ENCODE data around the gene MYO1E.
"Not testable (repeated sequence)": the region's sequence is repeated elsewhere in the genome, so short reads cannot be mapped to it uniquely, and the experiment has no call there.

Gene MYO1E

DNA sequence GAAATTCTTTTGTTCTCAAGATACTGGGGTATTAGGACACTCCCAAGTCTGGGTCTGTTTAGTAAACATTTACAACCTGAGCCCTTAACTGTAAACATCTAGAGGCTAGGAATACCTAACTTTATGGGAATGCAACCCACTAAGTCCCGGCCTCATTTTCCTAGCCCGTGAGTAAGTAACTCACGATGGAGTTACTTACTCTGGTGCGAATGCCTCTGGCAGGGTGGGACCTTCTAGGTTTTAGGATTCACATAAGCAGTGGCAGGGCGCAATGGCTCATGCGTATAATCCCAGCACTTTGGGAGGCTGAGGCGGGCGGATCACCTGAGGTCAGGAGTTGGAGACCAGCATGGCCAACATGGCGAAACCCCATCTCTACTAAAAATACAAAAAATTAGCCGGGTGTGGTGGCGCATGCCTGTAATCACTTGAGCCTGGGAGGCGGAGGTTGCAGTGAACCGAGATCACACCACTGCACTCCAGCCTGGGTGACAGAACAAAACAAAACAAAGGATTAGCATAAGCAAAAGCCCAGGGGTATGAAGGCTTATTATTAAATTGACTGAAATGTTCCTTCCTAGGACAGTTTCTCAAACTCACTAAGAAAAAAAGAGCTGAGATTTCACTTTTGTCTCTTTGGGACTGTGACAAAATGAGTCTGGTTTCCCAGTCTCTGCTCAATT is 14.7 kb upstream of the MYO1E start:
- DNase-seq (ENCODE audit: low read depth in 2 of 2) = not testable (repeated sequence)

- no peak for DNase-seq (ENCODE audit: low read depth in 2 of 2)
Measured at GRCh38 chr15:59385171-59385570, 12.5 kb upstream of the MYO1E start.

DNA sequence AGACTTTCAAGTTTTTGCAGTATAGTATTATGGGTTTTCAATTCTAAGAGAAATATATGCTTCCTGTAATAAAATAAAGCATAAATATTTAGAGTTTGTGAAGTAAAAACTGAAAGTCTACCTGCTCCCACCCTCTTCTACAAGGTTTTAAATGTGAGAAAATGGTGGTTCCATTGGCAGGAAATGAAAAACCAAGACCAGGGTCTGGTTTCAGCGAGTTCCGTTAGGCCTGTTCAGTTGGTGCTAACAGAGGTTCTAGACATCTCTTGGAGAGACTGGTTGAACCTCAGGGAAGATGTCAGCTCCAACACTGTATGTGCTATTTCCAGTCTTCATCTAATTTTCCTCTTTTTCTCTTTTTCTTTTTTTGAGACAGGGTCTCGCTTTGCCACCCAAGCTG is 11.8 kb upstream of the MYO1E start:
- no peak for DNase-seq (ENCODE audit: low read depth in 2 of 2)

DNA sequence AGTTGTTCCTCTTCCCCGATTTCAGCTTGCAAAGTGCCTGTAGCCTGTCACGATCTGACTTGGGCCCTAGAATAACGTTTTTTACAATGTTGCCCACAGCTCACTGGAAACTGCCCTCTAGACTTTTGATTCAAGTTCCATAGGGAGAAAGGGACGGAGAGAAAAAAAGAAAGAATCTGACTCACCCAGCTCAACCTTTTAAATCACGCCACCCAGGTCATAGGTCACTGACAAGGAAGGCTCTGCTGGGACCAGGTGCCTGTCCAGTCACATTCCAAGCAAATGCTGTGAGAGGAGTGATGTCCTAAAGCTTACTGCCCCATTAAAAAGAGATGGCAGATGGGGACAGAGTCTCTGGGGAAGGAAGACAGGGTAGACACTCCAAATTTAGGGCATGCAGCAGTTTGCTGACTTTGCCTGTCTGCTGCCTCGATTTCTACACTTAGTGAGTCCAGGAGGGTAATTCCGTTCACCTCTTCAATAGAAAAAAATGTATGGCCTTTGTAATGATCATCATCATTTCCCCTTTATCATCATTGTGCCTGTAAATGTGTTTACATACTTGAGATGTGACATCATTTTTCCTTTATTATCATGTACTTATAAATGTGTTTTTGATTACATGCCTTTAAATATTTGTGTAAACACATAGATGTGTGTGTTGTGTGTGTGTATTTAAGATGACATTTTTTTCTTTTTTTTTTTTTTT is 8.4 kb upstream of the MYO1E start:
- DNase-seq (ENCODE audit: low read depth in 2 of 2) = no peak

DNA sequence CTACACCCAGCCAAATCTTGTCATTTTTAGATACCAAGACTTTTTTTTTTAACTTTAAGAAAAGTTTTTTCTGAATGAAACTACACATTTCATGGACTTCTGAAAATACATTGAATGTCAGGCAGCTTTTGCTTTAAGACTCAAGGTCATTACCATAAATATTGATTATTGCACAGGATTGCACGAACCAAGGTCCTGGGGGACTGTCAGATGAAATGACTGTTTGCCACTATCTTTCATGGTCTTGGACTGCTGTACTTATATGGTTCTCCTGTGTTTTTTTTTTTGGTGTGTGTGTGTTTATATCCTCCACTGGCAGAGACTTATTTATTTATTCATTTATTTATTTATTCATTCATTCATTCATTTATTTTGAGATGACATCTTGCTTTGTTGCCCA is 6.9 kb upstream of the MYO1E start:
- no peak for DNase-seq (ENCODE audit: low read depth in 2 of 2)

DNA sequence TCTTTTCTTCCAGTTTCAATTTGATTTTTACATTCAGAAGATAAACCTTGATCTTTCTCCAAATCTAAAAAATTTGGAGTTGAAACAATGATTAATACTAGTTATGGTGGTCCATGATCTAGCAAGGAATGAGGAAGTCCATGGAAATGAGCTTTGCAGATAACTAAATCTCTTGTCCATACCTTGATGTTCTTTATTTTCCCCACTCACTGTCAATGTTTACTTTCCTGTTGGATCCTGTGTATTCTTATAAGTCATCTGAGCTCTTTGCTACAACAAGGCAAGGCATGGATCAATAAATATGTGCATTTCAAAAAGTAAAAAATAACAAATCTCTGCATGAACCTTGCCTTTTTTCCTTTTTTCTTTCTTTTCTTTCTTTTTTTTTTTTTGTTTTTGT is 6.2 kb upstream of the MYO1E start:
- no peak for DNase-seq (ENCODE audit: low read depth in 2 of 2)

- DNase-seq (ENCODE audit: low read depth in 2 of 2) = no peak
Measured at GRCh38 chr15:59377924-59378323, 5.3 kb upstream of the MYO1E start.

DNA sequence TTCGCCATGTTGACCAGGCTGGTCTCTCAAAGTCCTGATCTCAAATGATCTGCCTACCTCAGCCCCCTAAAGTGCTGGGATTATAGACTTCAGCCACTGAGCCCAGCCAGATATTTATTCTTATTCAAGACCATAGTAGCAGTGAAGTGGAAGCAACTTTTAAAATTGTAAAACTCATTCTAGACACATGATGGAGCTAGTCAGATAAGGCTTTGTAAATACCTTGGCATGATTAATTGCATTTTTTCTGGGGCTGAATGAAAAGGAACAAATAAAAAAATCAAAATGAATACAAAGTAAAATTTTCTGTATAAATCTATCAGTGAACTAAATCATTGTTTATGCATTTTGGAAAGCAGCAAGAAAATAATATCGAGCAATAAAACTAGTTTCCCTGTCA is 4.1 kb upstream of the MYO1E start:
- no peak for DNase-seq (ENCODE audit: low read depth in 2 of 2)

GRCh38 chr15:59373215-59373614 is 544 bp upstream of the MYO1E start:
- DNase-seq (ENCODE audit: low read depth in 2 of 2) = no peak

- peak in 1 of 2 donors; percentile 22 for DNase-seq (ENCODE audit: low read depth in 2 of 2)
Measured at GRCh38 chr15:59371458-59372351, 966 bp downstream of the MYO1E start.

DNA sequence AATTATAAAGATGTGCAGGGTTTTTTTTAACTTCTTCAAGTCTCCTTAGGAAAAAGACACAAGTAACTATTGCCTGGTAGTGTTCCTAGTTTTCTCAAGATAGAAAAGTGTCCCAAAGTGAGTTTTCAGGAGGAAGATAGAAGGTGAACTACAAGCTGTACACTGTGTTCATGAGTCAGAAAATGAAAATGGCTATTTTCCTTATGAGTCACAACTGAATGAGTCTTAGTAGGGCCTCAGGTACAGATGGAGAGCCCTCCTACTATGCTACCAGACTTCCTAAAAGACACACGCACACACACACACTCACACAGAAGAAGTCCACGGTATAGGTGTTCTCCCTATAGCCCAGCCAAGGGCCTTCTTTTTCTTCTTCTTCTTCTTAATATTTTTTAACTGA is 3.1 kb downstream of the MYO1E start:
- no peak for DNase-seq (ENCODE audit: low read depth in 2 of 2)

GRCh38 chr15:59367022-59367451 is 5.6 kb downstream of the MYO1E start:
- no peak for DNase-seq (ENCODE audit: low read depth in 2 of 2)

DNA sequence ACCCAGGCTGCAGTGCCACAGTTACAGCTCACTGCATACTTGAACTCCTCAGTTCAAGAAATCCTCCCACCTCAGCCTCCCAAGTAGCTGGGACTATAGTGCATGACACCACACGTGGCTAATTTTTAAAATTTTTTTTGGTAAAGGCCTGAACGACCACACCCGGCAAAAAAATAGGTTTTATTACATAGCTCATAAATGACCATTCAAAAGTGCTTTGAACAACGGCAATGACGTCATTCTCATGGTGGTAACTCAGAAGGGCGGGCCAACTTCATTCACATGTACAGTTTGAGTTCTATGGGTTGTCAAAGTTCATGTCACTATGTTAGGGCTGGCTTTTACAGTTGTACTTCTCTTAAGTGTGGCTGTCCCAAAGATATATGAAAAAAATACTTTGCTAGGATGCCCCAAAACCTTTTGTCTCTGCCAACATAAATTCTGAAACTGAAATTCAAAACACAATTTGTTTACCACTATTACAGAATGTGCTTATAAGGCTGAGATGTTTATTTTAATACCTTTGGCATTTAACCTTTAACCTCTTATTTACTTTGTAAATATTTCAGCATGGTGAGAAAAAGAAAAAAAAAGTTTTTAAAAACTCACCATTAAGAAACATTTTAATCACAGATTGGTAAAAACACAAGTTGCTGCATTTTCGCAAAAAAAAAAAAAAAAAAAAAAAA is 6.2 kb downstream of the MYO1E start:
- DNase-seq (ENCODE audit: low read depth in 2 of 2) = no peak

DNA sequence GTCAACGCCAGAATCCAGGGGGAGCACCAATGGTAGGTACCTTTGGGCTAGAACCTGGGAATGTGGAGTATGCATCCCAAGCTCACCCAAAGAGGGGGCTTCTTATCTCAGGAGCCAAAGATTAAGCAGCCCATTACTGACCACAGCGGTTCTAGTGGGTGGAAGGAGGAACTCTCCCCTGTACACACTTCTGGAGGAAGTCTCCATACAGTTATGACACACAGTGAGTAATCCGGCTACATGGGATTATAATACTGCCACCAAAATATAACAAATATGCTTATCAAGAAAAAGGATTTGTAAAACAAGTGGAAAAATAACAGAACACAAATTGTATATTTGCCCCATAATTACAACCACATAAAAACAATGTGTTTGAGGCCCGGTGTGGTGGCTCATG is 8.4 kb downstream of the MYO1E start:
- DNase-seq (ENCODE audit: low read depth in 2 of 2) = no peak

DNA sequence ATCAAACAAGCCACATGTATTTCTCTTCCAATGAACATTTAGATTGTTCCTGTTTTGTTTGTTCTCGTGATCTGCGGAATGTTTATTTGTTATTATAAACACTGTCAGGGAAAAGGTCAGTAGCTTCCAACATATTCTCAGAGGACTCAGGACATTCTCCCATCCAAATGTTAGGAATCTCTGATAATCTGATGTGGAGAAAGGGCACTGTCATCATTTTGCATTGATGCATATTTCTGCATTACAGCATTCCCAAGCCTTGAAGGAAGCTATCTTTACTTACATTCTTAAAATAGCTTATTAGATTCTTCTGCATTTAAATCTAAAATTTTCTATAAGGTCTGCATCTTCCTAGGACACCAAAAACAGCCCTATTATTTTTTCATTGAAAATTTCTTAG is 10.3 kb downstream of the MYO1E start:
- no peak for DNase-seq (ENCODE audit: low read depth in 2 of 2)

DNA sequence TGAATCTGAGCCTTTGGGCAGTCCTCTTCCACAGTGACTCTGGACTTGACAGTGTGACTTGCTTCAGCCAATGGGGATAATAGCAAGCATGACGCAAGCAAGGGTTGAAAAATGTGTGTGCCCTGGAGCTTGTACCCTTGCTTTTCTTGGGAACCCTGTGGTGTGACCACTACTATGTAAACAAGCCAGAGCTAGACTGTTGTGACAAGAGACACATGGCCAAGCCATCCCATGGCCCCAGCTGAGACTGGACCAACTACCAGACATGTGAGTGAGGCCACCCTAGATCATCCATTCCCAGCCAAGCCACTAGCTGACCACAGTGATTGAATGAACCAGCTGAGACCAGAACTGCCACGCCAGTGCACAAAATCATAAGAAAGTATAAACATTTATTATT is 11.8 kb downstream of the MYO1E start:
- no peak for DNase-seq (ENCODE audit: low read depth in 2 of 2)

GRCh38 chr15:59360305-59360704 is 12.4 kb downstream of the MYO1E start:
- no peak for DNase-seq (ENCODE audit: low read depth in 2 of 2)

GRCh38 chr15:59355730-59356129 is 16.9 kb downstream of the MYO1E start:
- DNase-seq (ENCODE audit: low read depth in 2 of 2) = no peak

DNA sequence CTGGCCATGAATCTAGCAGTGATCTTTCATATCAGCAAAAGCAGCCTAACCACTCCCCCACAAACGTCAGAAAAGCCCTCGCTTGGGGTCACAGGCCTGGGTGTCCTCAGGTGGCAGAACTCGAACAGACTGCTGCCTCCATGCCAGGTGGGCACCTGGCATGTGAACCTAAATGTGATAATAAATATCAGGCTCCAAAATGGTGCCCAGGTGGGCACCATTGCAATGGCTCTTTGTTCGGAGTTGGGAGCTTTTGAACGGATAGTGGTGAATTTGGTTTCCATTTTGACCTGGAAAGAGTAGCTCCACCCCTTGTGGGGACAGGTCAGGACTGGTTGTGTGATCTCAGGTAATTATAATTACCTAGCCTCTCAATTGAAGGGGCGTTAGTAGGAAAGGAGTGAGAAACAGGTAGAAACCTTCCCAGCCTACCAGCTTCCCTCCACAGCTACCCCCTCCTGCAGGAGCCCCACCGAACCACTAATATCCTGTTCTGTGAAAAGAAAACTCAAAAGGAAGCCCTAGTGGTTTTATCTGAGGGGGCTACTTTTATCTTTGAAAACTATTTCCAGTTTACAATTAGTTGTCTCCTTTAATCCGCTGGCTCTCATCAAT is 18.1 kb downstream of the MYO1E start:
- DNase-seq (ENCODE audit: low read depth in 2 of 2) = no peak

GRCh38 chr15:59353994-59354416 is 18.7 kb downstream of the MYO1E start:
- no peak for DNase-seq (ENCODE audit: low read depth in 2 of 2)

- no peak for DNase-seq (ENCODE audit: low read depth in 2 of 2)
Measured at GRCh38 chr15:59352683-59353082, 20.0 kb downstream of the MYO1E start.

- no peak for DNase-seq (ENCODE audit: low read depth in 2 of 2)
Measured at GRCh38 chr15:59352189-59352588, 20.5 kb downstream of the MYO1E start.

Data from stimulated activated CD8-positive, alpha-beta memory T cell treated with anti-CD3 and anti-CD28 coated beads, Interleukin-7, amount 100 ng/mL, for 4 hours (primary cell).